Measurements from ENCODE around the gene RHBDF1. TPM values are rescaled to one million over a fixed set of nuclear protein-coding genes. Genes with fewer than 3 reads are reported as not detected.

RHBDF1 gene
- total RNA-seq, 1 donor from 2014 or later: 27.3 TPM

- H3K4me3 Mint-ChIP-seq: no peak overlapping the region
- H3K4me1 Mint-ChIP-seq (ENCODE audit: unreplicated experiment): no peaks in the 10 kb centered on the region
- no peaks in the 10 kb centered on the region for H3K9me3 Mint-ChIP-seq
- peak; percentile 77 for DNase-seq (ENCODE audit: extremely low spot score, unreplicated experiment)
- H3K36me3 Mint-ChIP-seq: peaks cover 3% of the 10 kb centered on the region
- H3K27me3 Mint-ChIP-seq: no peaks in the 10 kb centered on the region
- no peak overlapping the region for H3K27ac Mint-ChIP-seq
- TF ChIP-seq, protein P1, sequence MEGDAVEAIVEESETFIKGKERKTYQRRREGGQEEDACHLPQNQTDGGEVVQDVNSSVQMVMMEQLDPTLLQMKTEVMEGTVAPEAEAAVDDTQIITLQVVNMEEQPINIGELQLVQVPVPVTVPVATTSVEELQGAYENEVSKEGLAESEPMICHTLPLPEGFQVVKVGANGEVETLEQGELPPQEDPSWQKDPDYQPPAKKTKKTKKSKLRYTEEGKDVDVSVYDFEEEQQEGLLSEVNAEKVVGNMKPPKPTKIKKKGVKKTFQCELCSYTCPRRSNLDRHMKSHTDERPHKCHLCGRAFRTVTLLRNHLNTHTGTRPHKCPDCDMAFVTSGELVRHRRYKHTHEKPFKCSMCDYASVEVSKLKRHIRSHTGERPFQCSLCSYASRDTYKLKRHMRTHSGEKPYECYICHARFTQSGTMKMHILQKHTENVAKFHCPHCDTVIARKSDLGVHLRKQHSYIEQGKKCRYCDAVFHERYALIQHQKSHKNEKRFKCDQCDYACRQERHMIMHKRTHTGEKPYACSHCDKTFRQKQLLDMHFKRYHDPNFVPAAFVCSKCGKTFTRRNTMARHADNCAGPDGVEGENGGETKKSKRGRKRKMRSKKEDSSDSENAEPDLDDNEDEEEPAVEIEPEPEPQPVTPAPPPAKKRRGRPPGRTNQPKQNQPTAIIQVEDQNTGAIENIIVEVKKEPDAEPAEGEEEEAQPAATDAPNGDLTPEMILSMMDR (conservative IDR thresholded peaks at IDR 0.05): peak; percentile 82
Measured at GRCh38 chr16:117379-118365, 45.2 kb upstream of the RHBDF1 start.

- Mint-ChIP-seq H3K36me3 (peaks cover 3% of the 10 kb centered on the region), H3K4me1 (ENCODE audit: unreplicated experiment) (no peaks in the 10 kb centered on the region), H3K27me3 (no peaks in the 10 kb centered on the region), H3K9me3 (no peaks in the 10 kb centered on the region), H3K27ac (no peak overlapping the region), H3K4me3 (no peak overlapping the region)
- TF ChIP-seq, protein P1 (conservative IDR thresholded peaks at IDR 0.05): no peak
- no peak for DNase-seq (ENCODE audit: extremely low spot score, unreplicated experiment)
Measured at GRCh38 chr16:116015-116414, 43.6 kb upstream of the RHBDF1 start.

- Mint-ChIP-seq H3K4me3 (no peak overlapping the region), H3K4me1 (ENCODE audit: unreplicated experiment) (no peaks in the 10 kb centered on the region), H3K27me3 (no peaks in the 10 kb centered on the region), H3K27ac (no peak overlapping the region), H3K36me3 (peaks cover 3% of the 10 kb centered on the region), H3K9me3 (no peaks in the 10 kb centered on the region)
- no peak for DNase-seq (ENCODE audit: extremely low spot score, unreplicated experiment)
- TF ChIP-seq, protein P1 (conservative IDR thresholded peaks at IDR 0.05): no peak
Measured at GRCh38 chr16:114327-114726, 41.9 kb upstream of the RHBDF1 start.

GRCh38 chr16:112153-112840 is 39.9 kb upstream of the RHBDF1 start:
- Mint-ChIP-seq H3K36me3 (peaks cover 3% of the 10 kb centered on the region), H3K4me1 (ENCODE audit: unreplicated experiment) (no peaks in the 10 kb centered on the region), H3K9me3 (no peaks in the 10 kb centered on the region), H3K4me3 (no peak overlapping the region), H3K27ac (no peak overlapping the region), H3K27me3 (no peaks in the 10 kb centered on the region)
- TF ChIP-seq, protein P1 (conservative IDR thresholded peaks at IDR 0.05): no peak
- DNase-seq (ENCODE audit: extremely low spot score, unreplicated experiment): no peak

- Mint-ChIP-seq H3K36me3 (peaks cover 4% of the 10 kb centered on the region), H3K4me1 (ENCODE audit: unreplicated experiment) (peaks cover 4% of the 10 kb centered on the region), H3K27me3 (no peaks in the 10 kb centered on the region), H3K4me3 (no peak overlapping the region), H3K9me3 (no peaks in the 10 kb centered on the region), H3K27ac (no peak overlapping the region)
- TF ChIP-seq, protein P1 (conservative IDR thresholded peaks at IDR 0.05): peak; percentile 88
- no peak for DNase-seq (ENCODE audit: extremely low spot score, unreplicated experiment)
Measured at GRCh38 chr16:106623-107324, 34.3 kb upstream of the RHBDF1 start.

All from type B pancreatic cell (in vitro differentiated cells).